GM23338 (cell line): ENCODE results near the gene SOSTDC1. TPM values are rescaled to one million over a fixed set of nuclear protein-coding genes. Genes with fewer than 3 reads are reported as not detected.

Source experiments
- ATAC-seq: fragments of 200-7000 bp; cut with Tn5 transposase; 3 replicates; pipeline ENCODE4 v1.9.1; 2020
- DNase-seq: peaks from one replicate; pipeline ENCODE4 v3.0.0-alpha.2; 2015; ENCODE audit warnings: low spot score
- H2AFZ ChIP-seq: fragments of 200-600 bp; sonication (generic); 2 replicates; pipeline ENCODE4 v1.8.0; 2016; ENCODE audit warnings: antibody characterized with exemption, mild to moderate bottlenecking, moderate library complexity
- H3F3A ChIP-seq: fragments of 200-600 bp; sonication (generic); replicated peaks from 2 replicates; pipeline ENCODE4 v1.8.0; 2017; ENCODE audit warnings: antibody characterized with exemption, mixed run types, low read depth
- H3K27ac ChIP-seq: fragments of 200-600 bp; sonication (generic); 2 replicates; pipeline ENCODE4 v1.6.1; 2016; ENCODE audit warnings: low read depth
- H3K27me3 ChIP-seq: fragments of 200-600 bp; sonication (generic); 2 replicates; pipeline ENCODE4 v1.8.0; 2016; ENCODE audit warnings: mild to moderate bottlenecking, mixed run types, moderate library complexity; ENCODE audit not compliant: insufficient read depth
- H3K36me3 ChIP-seq: fragments of 200-600 bp; sonication (generic); 2 replicates; pipeline ENCODE4 v1.8.0; 2016; ENCODE audit warnings: mild to moderate bottlenecking; ENCODE audit not compliant: insufficient read depth
- H3K4me1 ChIP-seq: fragments of 200-600 bp; sonication (generic); 2 replicates; pipeline ENCODE4 v1.8.0; 2016; ENCODE audit warnings: mild to moderate bottlenecking, moderate library complexity; ENCODE audit not compliant: insufficient read depth
- H3K4me2 ChIP-seq: fragments of 200-600 bp; sonication (generic); 2 replicates; pipeline ENCODE4 v1.7.1; 2017; ENCODE audit warnings: mixed run types
- H3K4me3 ChIP-seq: fragments of 200-600 bp; sonication (generic); 2 replicates; pipeline ENCODE4 v1.6.1; 2016; ENCODE audit warnings: mixed run types
- H3K79me2 ChIP-seq: fragments of 200-600 bp; sonication (generic); replicated peaks from 2 replicates; pipeline ENCODE4 v1.8.0; 2017; ENCODE audit warnings: mild to moderate bottlenecking; ENCODE audit not compliant: insufficient read depth
- H3K9me2 ChIP-seq: fragments of 200-600 bp; sonication (generic); 2 replicates; pipeline ENCODE4 v1.8.0; 2017; ENCODE audit not compliant: insufficient read depth
- H4K20me1 ChIP-seq: fragments of 200-600 bp; sonication (generic); replicated peaks from 2 replicates; pipeline ENCODE4 v1.8.0; 2017; ENCODE audit warnings: mild to moderate bottlenecking; ENCODE audit not compliant: insufficient read depth
- H3K27ac Mint-ChIP-seq: 2 replicates; pipeline ENCODE4 v1.8.0; 2020; ENCODE audit warnings: inconsistent platforms, mild to moderate bottlenecking, moderate library complexity, mixed read lengths
- H3K27me3 Mint-ChIP-seq: 3 replicates; pipeline ENCODE4 v1.8.0; 2022; ENCODE audit warnings: low read depth, mild to moderate bottlenecking, moderate library complexity, mixed read lengths, inconsistent platforms; ENCODE audit not compliant: insufficient read depth, poor library complexity
- H3K36me3 Mint-ChIP-seq: 3 replicates; pipeline ENCODE4 v1.8.0; 2021; ENCODE audit warnings: low read depth, mild to moderate bottlenecking, inconsistent platforms, moderate library complexity, mixed read lengths
- H3K4me1 Mint-ChIP-seq: 3 replicates; pipeline ENCODE4 v1.8.0; 2020; ENCODE audit warnings: mild to moderate bottlenecking, inconsistent platforms, mixed read lengths
- H3K4me3 Mint-ChIP-seq: 3 replicates; pipeline ENCODE4 v1.8.0; 2021; ENCODE audit warnings: moderate library complexity, mild to moderate bottlenecking, inconsistent platforms, mixed read lengths
- H3K9me3 Mint-ChIP-seq: 3 replicates; pipeline ENCODE4 v1.8.0; 2020; ENCODE audit warnings: moderate library complexity, mild to moderate bottlenecking, inconsistent platforms, mixed read lengths
- CREB1 ChIP-seq: fragments of 250-450 bp; sonication (Bioruptor Pico); IDR thresholded peaks from 2 replicates; pipeline ENCODE4 v1.5.0; 2020; ENCODE audit warnings: low read depth, mild to moderate bottlenecking, moderate library complexity
- CTCF ChIP-seq, 2 experiments: fragments of 200-600 bp in 1 of 2; sonication (generic) in 1 of 2; conservative IDR thresholded peaks; 2 replicates each; pipeline versions ENCODE4 v1.5.1 to v1.6.1; 2016 to 2017; ENCODE audit warnings: antibody characterized with exemption in 2 of 2, low read depth in 2 of 2, mild to moderate bottlenecking in 2 of 2, moderate library complexity in 1 of 2
- ETS1 ChIP-seq: IDR thresholded peaks from 2 replicates; pipeline ENCODE4 v1.6.1; 2016; ENCODE audit warnings: antibody characterized with exemption
- EZH2 ChIP-seq: fragments of 200-600 bp; sonication (generic); IDR thresholded peaks from one replicate; pipeline ENCODE4 v1.8.0; 2017; ENCODE audit warnings: antibody characterized with exemption, mild to moderate bottlenecking, low read depth; ENCODE audit not compliant: unreplicated experiment
- EZH2phosphoT487 ChIP-seq: fragments of 200-600 bp; sonication (generic); IDR thresholded peaks from one replicate; pipeline ENCODE4 v1.8.1; 2018; ENCODE audit warnings: antibody characterized with exemption; ENCODE audit not compliant: unreplicated experiment
- JUNB ChIP-seq: IDR thresholded peaks from one replicate; pipeline ENCODE4 v1.6.1; 2016; ENCODE audit warnings: antibody characterized with exemption; ENCODE audit not compliant: unreplicated experiment
- NANOG ChIP-seq: IDR thresholded peaks from 2 replicates; pipeline ENCODE4 v1.6.1; 2016; ENCODE audit warnings: antibody characterized with exemption, borderline replicate concordance
- POLR2AphosphoS5 ChIP-seq: IDR thresholded peaks from 2 replicates; pipeline ENCODE4 v1.6.1; 2016; ENCODE audit warnings: antibody characterized with exemption, low read depth
- REST ChIP-seq: IDR thresholded peaks from one replicate; pipeline ENCODE4 v1.6.1; 2018; ENCODE audit warnings: antibody characterized with exemption; ENCODE audit not compliant: unreplicated experiment
- STAT1 ChIP-seq: IDR thresholded peaks from one replicate; pipeline ENCODE4 v1.6.1; 2016; ENCODE audit warnings: antibody characterized with exemption; ENCODE audit not compliant: unreplicated experiment
- ZNF114 ChIP-seq: fragments of 250-450 bp; sonication (Bioruptor Pico); IDR thresholded peaks from 2 replicates; pipeline ENCODE4 v1.5.0; 2020; ENCODE audit warnings: mild to moderate bottlenecking, moderate library complexity
- ZNF331 ChIP-seq: fragments of 250-450 bp; sonication (Bioruptor Pico); IDR thresholded peaks from 2 replicates; pipeline ENCODE4 v1.5.0; 2020; ENCODE audit warnings: low read depth, mild to moderate bottlenecking, moderate library complexity
- ZNF462 ChIP-seq: fragments of 250-450 bp; sonication (Bioruptor Pico); IDR thresholded peaks from 2 replicates; pipeline ENCODE4 v1.5.0; 2020; ENCODE audit warnings: mild to moderate bottlenecking, moderate library complexity
- polyA plus RNA-seq: library from polyadenylated mRNA; unstranded; fragments of >200 nt; fragmentation: Nextera tagmentation; extraction: Ambion mirVana; gene quantifications from 2 replicates; pipeline ENCODE4 v1.2.1, GENCODE V29; 2016
- total RNA-seq: library from RNA; depleted of rRNA; stranded (reverse); fragments of >200 nt; shearing (Covaris generic); gene quantifications from 2 replicates; pipeline ENCODE4 v1.2.3, GENCODE V29; 2014

SOSTDC1 gene
- total and polyA plus RNA-seq, 2 experiments from 2014 or later: 0.76 to 1.0 TPM

GRCh38 chr7:16504019-16504418, 38.5 kb upstream of the SOSTDC1 start:
- Mint-ChIP-seq H3K36me3 (no peaks in the 10 kb centered on the region), H3K9me3 (no peaks in the 10 kb centered on the region), H3K4me1 (no peaks in the 10 kb centered on the region), H3K4me3 (no peak overlapping the region), H3K27ac (no peak overlapping the region), H3K27me3 (no peaks in the 10 kb centered on the region)
- Histone ChIP-seq H3K4me3 (no peak overlapping the region), H3K27ac (no peak overlapping the region), H3K4me1 (no peaks in the 10 kb centered on the region), H3K9me2 (0 out of 2 replicates have a peak, but pooled peaks cover 3% of the 10 kb centered on the region), H4K20me1 (no peaks in the 10 kb centered on the region), H3K79me2 (no peaks in the 10 kb centered on the region), H2AFZ (peak overlapping the region; percentile 6; the same call in 1 of the 2 replicates), H3F3A (no peaks in the 10 kb centered on the region), H3K36me3 (no peaks in the 10 kb centered on the region), H3K4me2 (no peak overlapping the region), H3K27me3 (no peaks in the 10 kb centered on the region)
- TF ChIP-seq STAT1 (no peak), ZNF462 (CRISPR knock-in tag) (no peak), EZH2 (no peak), CREB1 (no peak), ZNF331 (CRISPR knock-in tag) (no peak), CTCF (conservative IDR thresholded peaks at IDR 0.05; ENCODE audit: low read depth in 2 of 2) (no peak), ZNF114 (CRISPR knock-in tag) (no peak), ETS1 (no peak), NANOG (no peak), EZH2phosphoT487 (no peak), REST (no peak), POLR2AphosphoS5 (no peak), JUNB (no peak)
- ATAC-seq: no peak
- no peak for DNase-seq
